Ovary (tissue), 9 donors: Measurements from ENCODE around the gene PIGC. TPM values are rescaled to one million over a fixed set of nuclear protein-coding genes. Genes with fewer than 3 reads are reported as not detected.

ENCODE experiments used
- DNase-seq, 5 donors: peaks; one replicate each; pipeline ENCODE4 v3.0.0-alpha.2; 2019 to 2020
- H3K27ac ChIP-seq, 2 donors: fragments of 200-600 bp; one replicate each; pipeline versions ENCODE4 v1.5.1 to v1.8.0; 2019 to 2022
- H3K27me3 ChIP-seq: fragments of 200-600 bp; one replicate; pipeline ENCODE4 v1.8.0; 2022
- H3K36me3 ChIP-seq: fragments of 200-600 bp; sonication (generic); one replicate; pipeline ENCODE4 v1.5.1; 2019
- H3K4me1 ChIP-seq: one replicate; pipeline ENCODE4 v1.8.1; 2013; ENCODE audit warnings: mild to moderate bottlenecking, moderate library complexity; ENCODE audit not compliant: insufficient read depth
- H3K4me3 ChIP-seq: fragments of 200-600 bp; sonication (generic); one replicate; pipeline ENCODE4 v1.5.1; 2017
- H3K9me3 ChIP-seq, 2 donors: fragments of 200-600 bp in 1 of 2; sonication (generic) in 1 of 2; one replicate each; pipeline versions ENCODE4 v1.5.1 to v1.8.1; 2013 to 2019; ENCODE audit warnings: mild to moderate bottlenecking in 1 of 2, moderate library complexity in 1 of 2
- CTCF ChIP-seq, 3 donors: fragments of 450-650 bp in 2 of 3; fragments of 200-600 bp in 1 of 3; IDR thresholded peaks; one replicate each; pipeline versions ENCODE4 v1.5.1 to v1.8.0; 2016 to 2022; ENCODE audit warnings: antibody characterized with exemption in 3 of 3, mild to moderate bottlenecking in 1 of 3
- EP300 ChIP-seq: sonication (generic); formaldehyde crosslinking; IDR thresholded peaks from one replicate; pipeline ENCODE4 v1.6.1; 2017; ENCODE audit warnings: antibody characterized with exemption
- POLR2A ChIP-seq: fragments of 450-650 bp; IDR thresholded peaks from one replicate; pipeline ENCODE4 v1.6.1; 2017; ENCODE audit warnings: antibody characterized with exemption, mild to moderate bottlenecking, moderate library complexity
- WGBS, 3 donors: extraction: QIAGEN DNeasy Blood & Tissue Kit in 1 of 3; methylation state at CpG; one replicate each; pipeline versions ENCODE4 v1.1.5 to v1.1.7; 2013 to 2017; 5-methylcytosine and 5-hydroxymethylcytosine counted together
- intact Hi-C, 4 donors: fragments of 100-400 bp; cut with DNase I; formaldehyde crosslinking; loops; one replicate each; pipeline versions ENCODE4 v1.11.0 to v1.15.1; 2022 to 2023
- polyA plus RNA-seq, 2 donors: library from polyadenylated mRNA; stranded (reverse); fragments of 200-250 nt in 1 of 2; fragments of 350-450 nt in 1 of 2; fragmentation: Illumina TruSeq in 1 of 2; extraction: RNeasy Lipid Tissue Mini Kit (QIAGEN cat#74804) in 1 of 2; gene quantifications; one replicate each; pipeline ENCODE4 v1.2.3, GENCODE V29; 2013 to 2014
- total RNA-seq, 7 donors: library from RNA; depleted of rRNA in 2 of 7; stranded (reverse); fragments of >200 nt in 2 of 7; fragmentation: NEBNext Ultra II Directional in 3 of 7; extraction: Animal tissue kit (Norgen Biotek cat#: 25700) in 3 of 7; gene quantifications; one replicate each; pipeline versions ENCODE4 v1.1.0 to v1.2.4, GENCODE V29; 2016 to 2023
- donor health status: DM: no; HTN: no; CAD: no; lungs with moderate emphysema.
- donor health status: DM: no; HTN: no; CAD: no.
- donor health status: Bipolar disorder and iron deficiency.
- donor health status: DM: yes; HTN: yes; CAD: no.
- donor health status: DM: no; HTN: no; CAD: no.
- donor health status: DM: yes; HTN: yes; CAD: no.

The PIGC gene
- total and polyA plus RNA-seq, 9 donors = 21.1 to 49.3 (median 25.1) TPM

- Histone ChIP-seq H3K27me3 (no peaks in the 10 kb centered on the region), H3K4me3 (no peak overlapping the region), H3K36me3 (no peaks in the 10 kb centered on the region), H3K4me1 (no peaks in the 10 kb centered on the region), H3K9me3 (no peaks in the 10 kb centered on the region), H3K27ac (no peak overlapping the region)
- intact Hi-C loops = loop anchor here in 2 of 4 donors (10.0 kb wide), 4 partner anchors 265 to 645 kb away; no protein-coding TSS in a partner anchor
- peak; percentile 28 to 67 (median 45) for DNase-seq
- WGBS, 3 donors = 47 to 57% (median 50%) methylated on average over 18 of the region's 18 CpGs
- TF ChIP-seq CTCF (IDR thresholded peaks at IDR 0.05) = peak; percentile 46 to 73 (median 59)
- no peak for TF ChIP-seq EP300
Observed at GRCh38 chr1:172449585-172450523, 6.0 kb upstream of the PIGC start.

- intact Hi-C loops = loop anchor here in 1 of 4 donors (10.0 kb wide), 3 partner anchors 266 to 644 kb away; no protein-coding TSS in a partner anchor
- no peaks in the 10 kb centered on the region for H3K9me3 ChIP-seq
- 77 to 87% (median 83%) methylated on average over 6 of the region's 6 CpGs for WGBS, 3 donors
- H3K27ac ChIP-seq = no peak overlapping the region
- no peaks in the 10 kb centered on the region for H3K36me3 ChIP-seq
- H3K4me3 ChIP-seq = no peak overlapping the region
- no peak for DNase-seq
- TF ChIP-seq EP300 (no peak), CTCF (IDR thresholded peaks at IDR 0.05) (no peak), POLR2A (no peak)
- no peaks in the 10 kb centered on the region for H3K4me1 ChIP-seq
- H3K27me3 ChIP-seq = no peaks in the 10 kb centered on the region
Observed at GRCh38 chr1:172448995-172449584, 5.2 kb upstream of the PIGC start.

GRCh38 chr1:172447641-172448040 lies 3.8 kb upstream of the PIGC start:
- no peak for TF ChIP-seq EP300
- TF ChIP-seq POLR2A = no peak
- TF ChIP-seq CTCF (IDR thresholded peaks at IDR 0.05) = no peak
- H3K4me3 ChIP-seq = no peak overlapping the region
- no peaks in the 10 kb centered on the region for H3K36me3 ChIP-seq
- 81 to 88% (median 87%) methylated on average over 2 of the region's 2 CpGs for WGBS, 3 donors
- H3K9me3 ChIP-seq = no peaks in the 10 kb centered on the region
- intact Hi-C loops = loop anchor here in 1 of 4 donors (10.0 kb wide), 3 partner anchors 267 to 643 kb away; no protein-coding TSS in a partner anchor
- H3K27me3 ChIP-seq = no peaks in the 10 kb centered on the region
- H3K27ac ChIP-seq = no peak overlapping the region
- H3K4me1 ChIP-seq = no peaks in the 10 kb centered on the region
- DNase-seq = no peak

- no peaks in the 10 kb centered on the region for H3K36me3 ChIP-seq
- H3K27me3 ChIP-seq = no peaks in the 10 kb centered on the region
- no peaks in the 10 kb centered on the region for H3K9me3 ChIP-seq
- DNase-seq = no peak
- 90 to 93% (median 91%) methylated on average over 3 of the region's 3 CpGs for WGBS, 3 donors
- no peak overlapping the region for H3K27ac ChIP-seq
- intact Hi-C loops = loop anchor here in 1 of 4 donors (10.0 kb wide), 3 partner anchors 268 to 642 kb away; no protein-coding TSS in a partner anchor
- peaks cover 9% of the 10 kb centered on the region for H3K4me1 ChIP-seq
- TF ChIP-seq CTCF (IDR thresholded peaks at IDR 0.05) (no peak), POLR2A (no peak), EP300 (no peak)
- H3K4me3 ChIP-seq = no peak overlapping the region
Observed at GRCh38 chr1:172446547-172446946, 2.7 kb upstream of the PIGC start.
